Activated naive CD8-positive, alpha-beta T cell treated with anti-CD3 and anti-CD28 coated beads, Interleukin-2, amount 50 U/mL, for 24 hours (primary cell): ENCODE measurements around the gene BTN3A1.
A peak's percentile ranks its signal among the peaks of the same experiment; 100 is the strongest.
"Not testable (repeated sequence)": the region's sequence is repeated elsewhere in the genome, so short reads cannot be mapped to it uniquely, and the experiment has no call there.

ENCODE experiments used
- ATAC-seq: fragments of 150-1000 bp; cut with Tn5 transposase; one replicate; pipeline ENCODE4 v1.10.0; 2021
- DNase-seq: peaks from one replicate; pipeline ENCODE4 v3.0.0; 2021
- H3K27ac Mint-ChIP-seq: one replicate; pipeline ENCODE4 v1.8.0; 2021; ENCODE audit warnings: mild to moderate bottlenecking, mixed read lengths
- H3K27me3 Mint-ChIP-seq: one replicate; pipeline ENCODE4 v1.8.0; 2021; ENCODE audit warnings: mixed read lengths
- H3K36me3 Mint-ChIP-seq: one replicate; pipeline ENCODE4 v1.8.0; 2021; ENCODE audit warnings: low read depth, mixed read lengths
- H3K4me1 Mint-ChIP-seq: one replicate; pipeline ENCODE4 v1.8.0; 2021; ENCODE audit warnings: mixed read lengths
- H3K4me3 Mint-ChIP-seq: one replicate; pipeline ENCODE4 v1.8.0; 2021; ENCODE audit warnings: mild to moderate bottlenecking, moderate library complexity, mixed read lengths
- H3K9me3 Mint-ChIP-seq: one replicate; pipeline ENCODE4 v1.8.0; 2021; ENCODE audit warnings: mixed read lengths

The BTN3A1 gene

DNA sequence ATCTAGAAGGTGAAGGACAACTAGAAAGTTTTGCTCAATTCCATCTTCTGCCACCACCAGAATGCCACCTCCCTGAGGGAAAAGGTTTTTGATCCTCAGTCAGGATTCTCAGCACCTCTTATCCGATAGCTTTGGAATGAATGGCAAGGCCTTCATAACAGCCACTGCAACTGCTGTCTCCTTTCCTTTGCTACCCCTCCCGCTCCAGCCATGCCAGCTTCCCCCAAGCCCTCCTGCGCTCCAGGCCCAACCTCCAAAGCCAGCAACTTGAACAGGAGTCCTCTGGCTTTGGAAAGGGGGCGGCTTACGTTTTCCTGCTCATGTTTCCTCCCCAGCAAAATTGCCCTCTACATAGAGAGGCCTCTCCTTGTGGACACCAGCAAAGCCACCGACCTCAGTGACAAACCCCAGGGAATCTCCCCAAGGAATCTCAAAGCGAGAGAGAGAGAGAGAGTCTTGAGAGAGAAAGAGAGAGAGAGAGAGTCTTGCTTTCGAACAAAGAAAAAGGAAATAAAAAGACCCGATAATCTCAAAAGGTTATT is 55.3 kb downstream of the BTN3A1 start:
- no peaks in the 10 kb centered on the region for H3K27me3 Mint-ChIP-seq
- H3K4me1 Mint-ChIP-seq = peaks cover 45% of the 10 kb centered on the region
- ATAC-seq = peak; percentile 23
- no peaks in the 10 kb centered on the region for H3K9me3 Mint-ChIP-seq
- H3K4me3 Mint-ChIP-seq = peak overlapping the region; percentile 95
- H3K27ac Mint-ChIP-seq = peak overlapping the region; percentile 94
- no peak for DNase-seq
- peaks cover 31% of the 10 kb centered on the region for H3K36me3 Mint-ChIP-seq

DNA sequence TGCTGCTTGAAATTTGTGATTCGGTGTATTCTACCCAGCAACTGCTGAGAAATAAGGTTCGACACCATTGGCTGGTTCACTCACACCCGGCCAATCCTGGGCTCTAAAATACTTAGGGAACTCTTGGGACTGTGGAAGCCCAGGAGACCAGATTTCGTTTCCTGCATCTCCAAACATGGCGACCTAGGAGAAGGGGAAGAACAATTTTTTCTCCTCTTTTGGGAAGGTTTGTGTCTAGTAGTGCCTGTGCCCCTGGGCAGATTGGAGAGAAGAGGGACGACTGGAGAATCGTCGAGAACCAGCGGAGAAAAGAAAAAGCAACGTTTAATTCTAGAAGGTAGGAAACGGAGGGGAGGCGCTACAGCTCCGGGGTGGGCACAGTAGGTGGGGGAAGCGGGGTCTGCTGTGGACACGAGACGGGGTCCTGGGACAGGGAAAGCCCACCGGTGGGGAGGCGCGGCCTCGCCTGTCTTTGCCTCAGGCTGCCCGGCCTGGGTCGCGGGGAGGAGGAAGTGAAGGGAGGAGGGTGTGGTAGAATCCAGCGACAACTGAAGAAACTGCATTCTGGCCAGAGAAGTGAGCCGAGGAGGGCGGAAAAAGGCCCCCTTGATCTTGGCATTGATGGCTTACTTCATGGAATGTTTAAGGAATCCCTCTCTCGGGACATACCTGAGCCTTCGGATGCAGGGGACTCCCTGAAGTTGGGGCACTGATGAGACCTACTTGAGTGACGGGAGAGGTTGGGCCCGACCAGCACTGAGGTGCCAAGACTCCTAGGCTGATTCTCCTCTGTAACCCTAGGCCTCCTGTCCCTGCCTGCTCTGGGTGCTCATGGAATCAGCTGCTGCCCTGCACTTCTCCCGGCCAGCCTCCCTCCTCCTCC is 56.0 kb downstream of the BTN3A1 start, which contains the start of gene BTN2A1:
Gene BTN2A1 (plus strand): TSS at position 150 of the 883 bp plus-strand sequence. CDS start 682 bp downstream, at position 832.
- no peaks in the 10 kb centered on the region for H3K27me3 Mint-ChIP-seq
- peaks cover 49% of the 10 kb centered on the region for H3K4me1 Mint-ChIP-seq
- H3K9me3 Mint-ChIP-seq = no peaks in the 10 kb centered on the region
- peak; percentile 63 for DNase-seq
- H3K27ac Mint-ChIP-seq = peak within 1 kb of the TSS; percentile 94
- H3K36me3 Mint-ChIP-seq = peaks cover 38% of the 10 kb centered on the region
- peak; percentile 98 for ATAC-seq
- H3K4me3 Mint-ChIP-seq = peak within 1 kb of the TSS; percentile 95

DNA sequence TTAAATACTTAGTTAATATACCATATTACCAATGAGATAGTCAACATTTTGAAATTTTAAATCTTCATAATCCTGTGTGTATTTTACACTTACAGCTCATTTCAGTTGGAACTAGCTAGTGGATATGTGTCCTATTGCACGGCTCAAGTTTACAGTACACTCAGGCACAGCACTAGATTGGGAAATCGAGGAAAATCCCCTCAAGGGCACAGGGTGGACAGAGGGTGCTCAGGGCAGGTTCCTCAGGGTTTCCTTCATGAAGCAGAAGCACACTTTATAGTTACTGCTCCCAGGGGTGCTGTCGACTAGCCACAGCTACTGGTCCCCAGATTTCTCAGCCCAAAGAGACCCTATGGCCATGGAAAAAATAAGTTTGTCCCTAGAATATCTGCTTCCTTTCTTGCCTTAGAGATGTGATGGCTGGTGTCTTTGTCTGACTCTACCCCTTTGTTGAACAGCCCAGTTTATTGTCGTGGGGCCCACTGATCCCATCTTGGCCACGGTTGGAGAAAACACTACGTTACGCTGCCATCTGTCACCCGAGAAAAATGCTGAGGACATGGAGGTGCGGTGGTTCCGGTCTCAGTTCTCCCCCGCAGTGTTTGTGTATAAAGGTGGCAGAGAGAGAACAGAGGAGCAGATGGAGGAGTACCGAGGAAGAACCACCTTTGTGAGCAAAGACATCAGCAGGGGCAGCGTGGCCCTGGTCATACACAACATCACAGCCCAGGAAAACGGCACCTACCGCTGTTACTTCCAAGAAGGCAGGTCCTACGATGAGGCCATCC is 57.1 kb downstream of the BTN3A1 start:
- Mint-ChIP-seq H3K4me3 (peak overlapping the region; percentile 95), H3K27ac (no peak overlapping the region), H3K36me3 (peaks cover 49% of the 10 kb centered on the region), H3K9me3 (no peaks in the 10 kb centered on the region), H3K27me3 (no peaks in the 10 kb centered on the region), H3K4me1 (peaks cover 58% of the 10 kb centered on the region)
- DNase-seq = no peak
- ATAC-seq = no peak

DNA sequence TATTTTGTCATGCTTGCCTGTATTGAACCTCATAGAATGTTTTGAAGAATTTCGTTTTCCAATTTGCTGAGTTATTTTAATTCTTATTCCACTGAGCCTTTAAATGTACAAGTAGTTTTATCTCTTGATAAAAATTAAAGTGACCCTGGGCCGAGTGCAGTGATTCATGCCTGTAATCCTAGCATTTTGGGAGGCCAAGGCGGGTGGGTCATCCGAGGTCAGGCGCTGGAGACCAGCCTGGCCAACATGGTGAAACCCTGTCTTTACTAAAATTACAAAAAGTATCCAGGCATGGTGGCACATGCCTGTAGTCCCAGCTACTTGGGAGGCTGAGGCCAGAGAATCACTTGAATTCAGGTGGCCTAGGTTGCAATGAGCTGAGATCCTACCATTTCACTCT is 59.3 kb downstream of the BTN3A1 start:
- H3K36me3 Mint-ChIP-seq = peaks cover 67% of the 10 kb centered on the region
- not testable (repeated sequence) for DNase-seq, H3K4me3 Mint-ChIP-seq

DNA sequence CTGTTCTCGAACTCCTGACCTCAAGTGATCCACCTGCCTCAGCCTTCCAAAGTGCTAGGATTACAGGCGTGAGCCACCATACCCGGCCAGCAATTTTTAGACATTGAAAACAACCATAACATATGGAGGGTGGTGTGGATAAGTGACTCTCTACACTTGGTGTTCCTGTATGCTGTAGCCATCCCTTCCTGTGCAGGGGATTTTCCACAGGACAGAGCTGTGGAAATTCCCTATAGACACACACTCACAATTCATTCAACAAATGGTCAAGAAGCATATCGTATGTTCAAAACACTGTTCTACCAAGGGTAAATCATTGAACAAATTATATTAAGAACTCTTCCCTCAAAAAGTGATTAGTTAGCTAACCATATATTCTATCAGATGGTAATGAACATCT is 61.9 kb downstream of the BTN3A1 start:
- ATAC-seq = no peak
- H3K36me3 Mint-ChIP-seq = peaks cover 82% of the 10 kb centered on the region
- no peaks in the 10 kb centered on the region for H3K27me3 Mint-ChIP-seq
- H3K9me3 Mint-ChIP-seq = no peaks in the 10 kb centered on the region
- peak overlapping the region; percentile 4 for H3K27ac Mint-ChIP-seq
- DNase-seq = no peak
- no peak overlapping the region for H3K4me3 Mint-ChIP-seq
- H3K4me1 Mint-ChIP-seq = peaks cover 53% of the 10 kb centered on the region

More for the DNA sequence above, 59.3 kb downstream of the BTN3A1 start:
- H3K27ac Mint-ChIP-seq, H3K9me3 Mint-ChIP-seq, H3K27me3 Mint-ChIP-seq, ATAC-seq: not testable (repeated sequence)
- peaks cover 62% of the 10 kb centered on the region for H3K4me1 Mint-ChIP-seq

- peaks cover 49% of the 10 kb centered on the region for H3K4me1 Mint-ChIP-seq
- no peaks in the 10 kb centered on the region for H3K27me3 Mint-ChIP-seq
- H3K9me3 Mint-ChIP-seq = no peaks in the 10 kb centered on the region
- peak overlapping the region; percentile 4 for H3K27ac Mint-ChIP-seq
- ATAC-seq (no peak), DNase-seq (no peak)
- H3K4me3 Mint-ChIP-seq = no peak overlapping the region
- H3K36me3 Mint-ChIP-seq = peaks cover 80% of the 10 kb centered on the region
Observed at GRCh38 chr6:26464416-26465131, 62.5 kb downstream of the BTN3A1 start.
